Measurements from ENCODE around the gene CDK5RAP2.

DNA sequence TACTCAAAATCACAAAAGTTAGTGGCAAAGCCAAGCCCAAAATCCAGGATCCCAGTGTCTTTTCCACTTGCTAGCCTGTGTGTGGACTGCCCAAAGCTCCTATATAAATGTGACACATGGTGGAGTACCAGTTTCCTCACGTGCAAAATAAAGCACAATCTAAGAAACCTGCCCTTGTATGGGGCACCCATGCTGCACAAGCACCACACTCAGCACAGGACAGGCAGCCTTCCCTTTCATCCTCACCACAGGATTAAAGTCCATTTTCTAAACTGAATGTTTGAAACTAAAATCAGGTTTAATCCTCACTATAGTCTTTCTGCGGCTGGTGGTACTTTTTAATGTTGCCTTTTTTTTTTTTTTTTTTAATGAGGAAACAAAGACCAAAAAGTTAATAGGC, 5.5 kb downstream of the CDK5RAP2 start:
- no peak for TF ChIP-seq POLR2A (IDR thresholded peaks at IDR 0.05; ENCODE audit: extremely low read depth, insufficient read length)
- TF ChIP-seq, protein P1, sequence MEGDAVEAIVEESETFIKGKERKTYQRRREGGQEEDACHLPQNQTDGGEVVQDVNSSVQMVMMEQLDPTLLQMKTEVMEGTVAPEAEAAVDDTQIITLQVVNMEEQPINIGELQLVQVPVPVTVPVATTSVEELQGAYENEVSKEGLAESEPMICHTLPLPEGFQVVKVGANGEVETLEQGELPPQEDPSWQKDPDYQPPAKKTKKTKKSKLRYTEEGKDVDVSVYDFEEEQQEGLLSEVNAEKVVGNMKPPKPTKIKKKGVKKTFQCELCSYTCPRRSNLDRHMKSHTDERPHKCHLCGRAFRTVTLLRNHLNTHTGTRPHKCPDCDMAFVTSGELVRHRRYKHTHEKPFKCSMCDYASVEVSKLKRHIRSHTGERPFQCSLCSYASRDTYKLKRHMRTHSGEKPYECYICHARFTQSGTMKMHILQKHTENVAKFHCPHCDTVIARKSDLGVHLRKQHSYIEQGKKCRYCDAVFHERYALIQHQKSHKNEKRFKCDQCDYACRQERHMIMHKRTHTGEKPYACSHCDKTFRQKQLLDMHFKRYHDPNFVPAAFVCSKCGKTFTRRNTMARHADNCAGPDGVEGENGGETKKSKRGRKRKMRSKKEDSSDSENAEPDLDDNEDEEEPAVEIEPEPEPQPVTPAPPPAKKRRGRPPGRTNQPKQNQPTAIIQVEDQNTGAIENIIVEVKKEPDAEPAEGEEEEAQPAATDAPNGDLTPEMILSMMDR (IDR thresholded peaks at IDR 0.05; ENCODE audit: low read depth, low read length): no peak

Data from NB4 (cell line).